Measurements from ENCODE around the gene NTM. TPM values are rescaled to one million over a fixed set of nuclear protein-coding genes. Genes with fewer than 3 reads are reported as not detected.

NTM gene
- total and polyA plus RNA-seq, 7 donors, result 0.07 to 1.1 (median 0.22) TPM; not detected in 2

GRCh38 chr11:131906963-131907362 is 536.5 kb downstream of the NTM start:
- no peak overlapping the region for H3K4me3 ChIP-seq
- H3K27me3 ChIP-seq (ENCODE audit: insufficient read depth in 3 of 3, low read length in 2 of 3), result peaks cover 2 to 45% (median 4%) of the 10 kb centered on the region in 3 donors
- DNase-seq, result no peak
- H3K9me3 ChIP-seq, result no peaks in the 10 kb centered on the region
- no peak overlapping the region for H3K27ac ChIP-seq
- H3K4me1 ChIP-seq, result no peaks in the 10 kb centered on the region
- TF ChIP-seq CTCF (IDR thresholded peaks at IDR 0.05), result no peak
- no peaks in the 10 kb centered on the region for H3K36me3 ChIP-seq (ENCODE audit: insufficient read depth in 1 of 2, low read depth in 1 of 2)
- intact Hi-C loops (cut with DNase I), result no loop called here
- ATAC-seq, result no peak
- WGBS, 3 donors, result 40 to 57% (median 48%) methylated on average over 4 of the region's 4 CpGs

GRCh38 chr11:131907371-131907770 is 537.0 kb downstream of the NTM start:
- intact Hi-C loops (cut with DNase I), result no loop called here
- DNase-seq (no peak), ATAC-seq (no peak)
- Histone ChIP-seq H3K27me3 (ENCODE audit: insufficient read depth in 3 of 3, low read length in 2 of 3) (peaks cover 2 to 48% (median 5%) of the 10 kb centered on the region in 3 donors), H3K36me3 (ENCODE audit: insufficient read depth in 1 of 2, low read depth in 1 of 2) (no peaks in the 10 kb centered on the region), H3K4me1 (no peaks in the 10 kb centered on the region), H3K4me3 (no peak overlapping the region), H3K27ac (no peak overlapping the region), H3K9me3 (no peaks in the 10 kb centered on the region)
- TF ChIP-seq CTCF (IDR thresholded peaks at IDR 0.05), result no peak
- WGBS, 3 donors, result 80 to 92% (median 85%) methylated on average over 5 of the region's 5 CpGs

GRCh38 chr11:131908316-131908715 is 537.9 kb downstream of the NTM start:
- H3K36me3 ChIP-seq (ENCODE audit: insufficient read depth in 1 of 2, low read depth in 1 of 2), result no peaks in the 10 kb centered on the region
- no peak overlapping the region for H3K4me3 ChIP-seq
- TF ChIP-seq CTCF (IDR thresholded peaks at IDR 0.05), result no peak
- H3K4me1 ChIP-seq, result no peaks in the 10 kb centered on the region
- intact Hi-C loops (cut with DNase I), result no loop called here
- H3K27ac ChIP-seq, result no peak overlapping the region
- no peaks in the 10 kb centered on the region for H3K9me3 ChIP-seq
- no peak for DNase-seq
- no peak for ATAC-seq
- H3K27me3 ChIP-seq (ENCODE audit: insufficient read depth in 3 of 3, low read length in 2 of 3), result peaks cover 5 to 57% (median 8%) of the 10 kb centered on the region in 3 donors
- 43 to 69% (median 50%) methylated on average over 2 of the region's 2 CpGs for WGBS, 3 donors

GRCh38 chr11:131909426-131910177 is 539.2 kb downstream of the NTM start:
- Histone ChIP-seq H3K4me1 (no peaks in the 10 kb centered on the region), H3K36me3 (ENCODE audit: insufficient read depth in 1 of 2, low read depth in 1 of 2) (no peaks in the 10 kb centered on the region), H3K27ac (no peak overlapping the region), H3K9me3 (no peaks in the 10 kb centered on the region), H3K27me3 (ENCODE audit: insufficient read depth in 3 of 3, low read length in 2 of 3) (peaks cover 5 to 57% (median 8%) of the 10 kb centered on the region in 3 donors), H3K4me3 (no peak overlapping the region)
- no peak for ATAC-seq
- no peak for DNase-seq
- WGBS, 3 donors, result 76 to 84% (median 79%) methylated on average over 10 of the region's 10 CpGs
- no peak for TF ChIP-seq CTCF (IDR thresholded peaks at IDR 0.05)
- intact Hi-C loops (cut with DNase I), result no loop called here

GRCh38 chr11:131910178-131910522 is 539.7 kb downstream of the NTM start:
- DNase-seq (no peak), ATAC-seq (no peak)
- Histone ChIP-seq H3K27me3 (ENCODE audit: insufficient read depth in 3 of 3, low read length in 2 of 3) (peaks cover 5 to 57% (median 8%) of the 10 kb centered on the region in 3 donors), H3K9me3 (no peaks in the 10 kb centered on the region), H3K4me3 (no peak overlapping the region), H3K4me1 (no peaks in the 10 kb centered on the region), H3K36me3 (ENCODE audit: insufficient read depth in 1 of 2, low read depth in 1 of 2) (no peaks in the 10 kb centered on the region), H3K27ac (no peak overlapping the region)
- no peak for TF ChIP-seq CTCF (IDR thresholded peaks at IDR 0.05)
- intact Hi-C loops (cut with DNase I), result no loop called here
- WGBS, 3 donors, result 8 to 11% (median 10%) methylated on average over 18 to 21 of the region's 21 CpGs

All from psoas muscle (tissue), 8 donors.